CD4-positive, alpha-beta T cell treated with Interferon alpha-2 for 1 hour (primary cell): ENCODE measurements around the gene ELOVL3.
"Not testable (repeated sequence)": the region's sequence is repeated elsewhere in the genome, so short reads cannot be mapped to it uniquely, and the experiment has no call there.

Experiments
- DNase-seq, 2 donors: peaks; one replicate each; pipeline ENCODE4 v3.0.0-alpha.2; 2020 to 2022

ELOVL3 gene

GRCh38 chr10:102225646-102226541, at the start of gene ELOVL3:
ELOVL3 (plus strand) TSS chr10:102226299; CDS start chr10:102226549, 250 bp downstream.
- peak; percentile 89 to 93 for DNase-seq

GRCh38 chr10:102184606-102185005, 41.5 kb upstream of the ELOVL3 start:
- DNase-seq = no peak

- no peak for DNase-seq
Observed at GRCh38 chr10:102185272-102185671, 40.8 kb upstream of the ELOVL3 start.

- no peak for DNase-seq
Observed at GRCh38 chr10:102185811-102186527, 40.1 kb upstream of the ELOVL3 start.

- DNase-seq = no peak
Observed at GRCh38 chr10:102188298-102188940, 37.7 kb upstream of the ELOVL3 start.

- DNase-seq = peak in 1 of 2 donors; percentile 47
Observed at GRCh38 chr10:102188941-102189898, 36.9 kb upstream of the ELOVL3 start.

- no peak for DNase-seq
Observed at GRCh38 chr10:102191956-102192355, 34.1 kb upstream of the ELOVL3 start.

- DNase-seq = no peak
Observed at GRCh38 chr10:102195296-102195870, 30.7 kb upstream of the ELOVL3 start.

GRCh38 chr10:102196893-102197292, 29.2 kb upstream of the ELOVL3 start:
- no peak for DNase-seq

GRCh38 chr10:102198027-102198426, 28.1 kb upstream of the ELOVL3 start:
- DNase-seq = no peak

GRCh38 chr10:102200751-102201640, 25.1 kb upstream of the ELOVL3 start:
- DNase-seq = no peak

- no peak for DNase-seq
Observed at GRCh38 chr10:102202386-102202785, 23.7 kb upstream of the ELOVL3 start.

GRCh38 chr10:102208311-102209035, 17.6 kb upstream of the ELOVL3 start:
- no peak for DNase-seq

- no peak for DNase-seq
Observed at GRCh38 chr10:102211615-102212299, 14.3 kb upstream of the ELOVL3 start.

- DNase-seq = not testable (repeated sequence)
Observed at GRCh38 chr10:102213599-102213998, 12.5 kb upstream of the ELOVL3 start.

GRCh38 chr10:102219370-102219769, 6.7 kb upstream of the ELOVL3 start:
- DNase-seq = no peak

- no peak for DNase-seq
Observed at GRCh38 chr10:102220612-102221011, 5.5 kb upstream of the ELOVL3 start.

GRCh38 chr10:102222797-102223196, 3.3 kb upstream of the ELOVL3 start:
- DNase-seq = no peak

- DNase-seq = no peak
Observed at GRCh38 chr10:102226542-102226870, 407 bp downstream of the ELOVL3 start.

- peak in 1 of 2 donors; percentile 26 for DNase-seq
Observed at GRCh38 chr10:102227050-102227449, 951 bp downstream of the ELOVL3 start.
